A549 (cell line): ENCODE measurements around the gene THBS2. TPM values are rescaled to one million over a fixed set of nuclear protein-coding genes. Genes with fewer than 3 reads are reported as not detected.
"Not testable (repeated sequence)": the region's sequence is repeated elsewhere in the genome, so short reads cannot be mapped to it uniquely, and the experiment has no call there.

Source experiments
- ATAC-seq, 2 experiments: fragments of 200-7000 bp in 1 of 2; fragments of >200 bp in 1 of 2; cut with Nextera tagmentation in 1 of 2; cut with Tn5 transposase in 1 of 2; 3 replicates each; pipeline versions ENCODE4 v1.8.0 to v1.9.1; 2018 to 2020; ENCODE audit warnings: mild to moderate bottlenecking in 1 of 2, moderate library complexity in 1 of 2
- CTCF ChIA-PET: fragments of 300-600 bp; sonication (Branson Sonifier 250); formaldehyde crosslinking; extraction: SDS; loops from one replicate; lab custom pipeline; 2021; ENCODE audit warnings: antibody characterized with exemption, inconsistent platforms; lab: Yijun Ruan, JAX
- POLR2A ChIA-PET: fragments of 350-600 bp; formaldehyde crosslinking; extraction: SDS; loops from one replicate; lab custom pipeline; 2021; ENCODE audit warnings: antibody characterized with exemption, inconsistent platforms; lab: Yijun Ruan, JAX
- DNase-seq, 2 experiments: peaks; one replicate each; pipeline versions ENCODE4 v3.0.0 to v3.0.0-alpha.2; 2011 to 2016; ENCODE audit warnings: low read depth in 1 of 2, low spot score in 1 of 2
- FAIRE-seq: peaks from 2 replicates; lab custom pipeline; 2011; peaks lifted over from hg19 to GRCh38; lab: Jason Lieb, UNC
- H3K27ac ChIP-seq, 2 experiments: fragments of >200 bp; sonication (Bioruptor Twin); formaldehyde crosslinking; 3 replicates each; pipeline ENCODE4 v1.5.1; 2016 to 2017
- H3K4me1 ChIP-seq: fragments of >200 bp; sonication (Bioruptor Twin); formaldehyde crosslinking; 3 replicates; pipeline ENCODE4 v1.6.1; 2016
- H3K4me2 ChIP-seq: fragments of >200 bp; sonication (Bioruptor Twin); formaldehyde crosslinking; 3 replicates; pipeline ENCODE4 v1.6.1; 2016
- H3K4me3 ChIP-seq: fragments of >200 bp; sonication (Bioruptor Twin); formaldehyde crosslinking; 3 replicates; pipeline ENCODE4 v1.5.1; 2016
- H3K9me3 ChIP-seq: fragments of >200 bp; sonication (Bioruptor Twin); formaldehyde crosslinking; 3 replicates; pipeline ENCODE4 v1.6.1; 2016
- CHD2 ChIP-seq: fragments of 150-350 bp; IDR thresholded peaks from 2 replicates; pipeline ENCODE4 v1.6.1; 2014; ENCODE audit warnings: low read length; ENCODE audit not compliant: partially characterized antibody
- EHMT2 ChIP-seq: fragments of 200-600 bp; sonication (generic); IDR thresholded peaks from 2 replicates; pipeline ENCODE4 v1.6.1; 2016; ENCODE audit warnings: antibody characterized with exemption, low read depth, mild to moderate bottlenecking, moderate library complexity
- ELK1 ChIP-seq: fragments of 150-350 bp; IDR thresholded peaks from 2 replicates; pipeline ENCODE4 v1.6.1; 2014; ENCODE audit warnings: low read depth, mild to moderate bottlenecking, low read length
- FOSB ChIP-seq: fragments of 250-450 bp; sonication (Bioruptor Pico); IDR thresholded peaks from 2 replicates; pipeline ENCODE4 v1.5.0; 2020; ENCODE audit warnings: mild to moderate bottlenecking, moderate library complexity
- HMGXB4 ChIP-seq: fragments of 250-450 bp; sonication (Bioruptor Pico); IDR thresholded peaks from 2 replicates; pipeline ENCODE4 v1.5.0; 2021; ENCODE audit warnings: mild to moderate bottlenecking, moderate library complexity, borderline replicate concordance
- HOXB13 ChIP-seq: fragments of 250-450 bp; sonication (Bioruptor Pico); IDR thresholded peaks from 2 replicates; pipeline ENCODE4 v1.5.0; 2020; ENCODE audit warnings: low read depth, mild to moderate bottlenecking, moderate library complexity
- HOXB5 ChIP-seq: fragments of 250-450 bp; sonication (Bioruptor Pico); IDR thresholded peaks from 2 replicates; pipeline ENCODE4 v1.5.0; 2020; ENCODE audit warnings: mild to moderate bottlenecking, moderate library complexity
- JUNB ChIP-seq: fragments of >200 bp; sonication (Bioruptor Twin); formaldehyde crosslinking; IDR thresholded peaks from 2 replicates; pipeline ENCODE4 v1.6.1; 2016
- MAFK ChIP-seq: fragments of 450-650 bp; IDR thresholded peaks from 2 replicates; pipeline ENCODE4 v1.6.1; 2014; ENCODE audit not compliant: partially characterized antibody
- MAX ChIP-seq: IDR thresholded peaks from 2 replicates; pipeline ENCODE4 v1.6.1; 2012
- NFE2L2 ChIP-seq: fragments of 150-350 bp; conservative IDR thresholded peaks from 2 replicates; pipeline ENCODE4 v1.6.1; 2014; ENCODE audit warnings: low read length
- NPAS2 ChIP-seq: fragments of 250-450 bp; sonication (Bioruptor Pico); IDR thresholded peaks from 2 replicates; pipeline ENCODE4 v1.8.0; 2022; ENCODE audit warnings: mild to moderate bottlenecking, moderate library complexity, borderline replicate concordance
- POLR2A ChIP-seq: IDR thresholded peaks from 2 replicates; pipeline ENCODE4 v1.6.1; 2012; ENCODE audit warnings: mild to moderate bottlenecking, low read length
- POLR2AphosphoS2 ChIP-seq: conservative IDR thresholded peaks from 2 replicates; pipeline ENCODE4 v1.6.1; 2012; ENCODE audit warnings: low read length, improper control_type of control experiment, inconsistent platforms
- RARB ChIP-seq: fragments of 250-450 bp; sonication (Bioruptor Pico); IDR thresholded peaks from 2 replicates; pipeline ENCODE4 v1.8.0; 2021; ENCODE audit warnings: mild to moderate bottlenecking, moderate library complexity
- RCOR1 ChIP-seq: fragments of 150-350 bp; IDR thresholded peaks from 2 replicates; pipeline ENCODE4 v1.6.1; 2014; ENCODE audit warnings: antibody characterized with exemption, low read length, low read depth
- RFX5 ChIP-seq: fragments of 450-650 bp; IDR thresholded peaks from 2 replicates; pipeline ENCODE4 v1.7.1; 2014; ENCODE audit warnings: antibody characterized with exemption, mild to moderate bottlenecking, moderate library complexity
- SMC3 ChIP-seq: fragments of >200 bp; sonication (Bioruptor Twin); formaldehyde crosslinking; IDR thresholded peaks from 3 replicates; pipeline ENCODE4 v1.6.1; 2018; ENCODE audit warnings: inconsistent platforms
- TP53 ChIP-seq: fragments of 250-450 bp; sonication (Bioruptor Pico); IDR thresholded peaks from 2 replicates; pipeline ENCODE4 v1.5.0; 2021; ENCODE audit warnings: mild to moderate bottlenecking, moderate library complexity
- ZC3H11A ChIP-seq: fragments of 450-650 bp; IDR thresholded peaks from 2 replicates; pipeline ENCODE4 v1.6.1; 2014; ENCODE audit warnings: antibody characterized with exemption, mild to moderate bottlenecking
- ZSCAN20 ChIP-seq: fragments of 250-450 bp; sonication (Bioruptor Pico); IDR thresholded peaks from 2 replicates; pipeline ENCODE4 v1.8.0; 2022; ENCODE audit warnings: mild to moderate bottlenecking, moderate library complexity
- WGBS: methylation state at CpG from one replicate; pipeline ENCODE4 v1.1.6; 2017; ENCODE audit errors: missing lambda C conversion rate; 5-methylcytosine and 5-hydroxymethylcytosine counted together
- polyA plus RNA-seq, 4 experiments: library from polyadenylated mRNA; depleted of rRNA in 3 of 4; stranded (reverse); fragments of >200 nt; fragmentation: RNase III in 1 of 4; extraction: RNeasy Plus Mini Kit Qiagen cat#74134 plus additional on column Dnase treatment in 1 of 4; gene quantifications; 2 replicates in 3 of 4; 3 replicates in 1 of 4; pipeline ENCODE4 v1.2.3, GENCODE V29; 2011 to 2017

The THBS2 gene
- polyA plus RNA-seq, 2 of the 4 experiments (the other 2 are of a cell fraction) = 0.01 to 0.06 TPM

GRCh38 chr6:169263836-169264608 lies 10.4 kb upstream of the THBS2 start:
- Histone ChIP-seq H3K4me2 (no peak overlapping the region), H3K4me3 (no peak overlapping the region), H3K27ac (0 out of 6 replicates have a peak overlapping the region, but pooled peaks of 1 of the 2 experiments have one; percentile 31), H3K9me3 (no peaks in the 10 kb centered on the region), H3K4me1 (no peaks in the 10 kb centered on the region)
- no peak for FAIRE-seq
- ATAC-seq = no peak
- POLR2A ChIA-PET = no interaction called here
- TF ChIP-seq RCOR1 = no peak
- TF ChIP-seq MAX = no peak
- TF ChIP-seq SMC3 = no peak
- no peak for TF ChIP-seq CHD2
- no peak for TF ChIP-seq NPAS2
- TF ChIP-seq POLR2AphosphoS2 = no peak
- no peak for TF ChIP-seq HOXB5 (CRISPR knock-in tag)
- TF ChIP-seq RARB (CRISPR knock-in tag) = no peak
- CTCF ChIA-PET = no interaction called here
- 52% methylated on average over 11 of the region's 21 CpGs for WGBS
- no peak for DNase-seq

- no peak overlapping the region for H3K4me3 ChIP-seq
- WGBS = 24% methylated on average over 3 of the region's 3 CpGs
- H3K4me2 ChIP-seq = no peak overlapping the region
- DNase-seq (no peak), FAIRE-seq (no peak), ATAC-seq (no peak)
- 0 out of 6 replicates have a peak overlapping the region, but pooled peaks of 1 of the 2 experiments have one; percentile 31 for H3K27ac ChIP-seq
- POLR2A ChIA-PET = no interaction called here
- H3K4me1 ChIP-seq = no peaks in the 10 kb centered on the region
- H3K9me3 ChIP-seq = no peaks in the 10 kb centered on the region
- CTCF ChIA-PET = no interaction called here
- no peak for TF ChIP-seq EHMT2
- TF ChIP-seq, all 56 proteins: peak for 0
These were observed 9.7 kb upstream of the THBS2 start for GRCh38 chr6:169263374-169263773.

- H3K9me3 ChIP-seq, H3K4me3 ChIP-seq, H3K27ac ChIP-seq, ATAC-seq, H3K4me1 ChIP-seq, POLR2A ChIA-PET, CTCF ChIA-PET, H3K4me2 ChIP-seq, DNase-seq, FAIRE-seq: not testable (repeated sequence)
- 90% methylated on average over 7 of the region's 14 CpGs for WGBS
These were observed 9.0 kb upstream of the THBS2 start for GRCh38 chr6:169262602-169263001.

- Histone ChIP-seq H3K4me3 (no peak overlapping the region), H3K4me2 (no peak overlapping the region), H3K27ac (no peak overlapping the region), H3K9me3 (no peaks in the 10 kb centered on the region), H3K4me1 (no peaks in the 10 kb centered on the region)
- ATAC-seq = no peak
- no peak for FAIRE-seq
- WGBS = 78% methylated on average over 8 of the region's 8 CpGs
- ChIA-PET POLR2A (no interaction called here), CTCF (no interaction called here)
- no peak for TF ChIP-seq RARB (CRISPR knock-in tag)
- TF ChIP-seq JUNB = no peak
- no peak for TF ChIP-seq HMGXB4 (CRISPR knock-in tag)
- no peak for TF ChIP-seq FOSB
- TF ChIP-seq NFE2L2 = no peak
- TF ChIP-seq TP53 (CRISPR knock-in tag) = no peak
- no peak for TF ChIP-seq ELK1
- TF ChIP-seq ZC3H11A = no peak
- TF ChIP-seq MAFK = no peak
- no peak for TF ChIP-seq POLR2A
- TF ChIP-seq HOXB13 = no peak
- TF ChIP-seq RFX5 = no peak
- no peak for TF ChIP-seq ZSCAN20
- DNase-seq = no peak
These were observed 2.9 kb upstream of the THBS2 start for GRCh38 chr6:169256518-169256917.
